Heart left ventricle (tissue), 13 donors: ENCODE data around the gene NANS.

Experiments used
- POLR2A ChIP-seq, 2 donors: fragments of 450-650 bp; IDR thresholded peaks; one replicate each; pipeline ENCODE4 v1.6.1; 2017; ENCODE audit warnings: antibody characterized with exemption in 2 of 2, mild to moderate bottlenecking in 2 of 2, moderate library complexity in 2 of 2
- TF ChIP-seq, protein P1 (sequence below), 12 donors: fragments of 200-600 bp; sonication (generic) in 4 of 12; IDR thresholded peaks; one replicate each; pipeline versions ENCODE4 v1.5.0 to v1.8.0; 2018 to 2022; ENCODE audit warnings: antibody characterized with exemption in 12 of 12, mild to moderate bottlenecking in 5 of 12
- donor health status: ischemic (EF 13 %, LVEDD 7.1; RV severe dilation, severe dysfunction).
- donor health status: DM: no; HTN: yes; CAD: no.
- donor health status: DM: no; HTN: no; CAD: no.
- donor health status: ischemic (EF 25% LVEDD 6.9; RV normal size, moderate dysfunction).
- donor health status: ischemic (EF 25% LVEDD 5.7; RV mildly dilated, moderate dysfunction).
- donor health status: ischemic (EF 35%, LVEDD 5.7; RV mildly dilated, moderate dysfunction).
- donor health status: nonischemic (EF 11% LVEDD 7.7; RV severe dilation, severe dysfunction).
- donor health status: DM: yes; HTN: yes; CAD: no.
- donor health status: PGD.
- donor health status: ischemic (EF 29% LVEDD 5.4; RV normal size, mild dysfunction).
- donor health status: nonischemic (EF 23%, LVEDD 6.1; RV moderate dilation, normal function).

DNA sequence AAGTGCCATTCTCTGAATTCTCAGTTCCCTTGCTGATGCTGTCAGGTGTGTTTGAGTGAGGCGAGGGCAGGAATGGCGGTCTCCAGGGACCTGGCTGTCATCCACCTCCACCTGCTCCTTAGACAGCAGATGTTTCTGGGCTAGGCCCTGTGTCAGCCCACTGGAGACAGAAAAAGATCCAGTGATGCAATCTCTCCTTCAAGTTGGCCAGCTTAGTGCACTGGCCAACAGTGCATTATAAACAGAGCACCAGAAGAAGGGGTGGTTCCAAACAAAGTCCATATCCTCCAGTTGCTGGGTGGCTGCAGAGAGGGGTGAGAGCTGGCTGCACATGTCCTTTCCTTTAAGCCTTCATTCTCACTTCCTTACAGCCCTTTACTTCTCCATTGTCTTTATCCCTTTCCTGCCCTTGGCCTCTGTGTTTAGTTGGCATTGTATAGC, 26.5 kb downstream of the NANS start:
- TF ChIP-seq, protein P1, sequence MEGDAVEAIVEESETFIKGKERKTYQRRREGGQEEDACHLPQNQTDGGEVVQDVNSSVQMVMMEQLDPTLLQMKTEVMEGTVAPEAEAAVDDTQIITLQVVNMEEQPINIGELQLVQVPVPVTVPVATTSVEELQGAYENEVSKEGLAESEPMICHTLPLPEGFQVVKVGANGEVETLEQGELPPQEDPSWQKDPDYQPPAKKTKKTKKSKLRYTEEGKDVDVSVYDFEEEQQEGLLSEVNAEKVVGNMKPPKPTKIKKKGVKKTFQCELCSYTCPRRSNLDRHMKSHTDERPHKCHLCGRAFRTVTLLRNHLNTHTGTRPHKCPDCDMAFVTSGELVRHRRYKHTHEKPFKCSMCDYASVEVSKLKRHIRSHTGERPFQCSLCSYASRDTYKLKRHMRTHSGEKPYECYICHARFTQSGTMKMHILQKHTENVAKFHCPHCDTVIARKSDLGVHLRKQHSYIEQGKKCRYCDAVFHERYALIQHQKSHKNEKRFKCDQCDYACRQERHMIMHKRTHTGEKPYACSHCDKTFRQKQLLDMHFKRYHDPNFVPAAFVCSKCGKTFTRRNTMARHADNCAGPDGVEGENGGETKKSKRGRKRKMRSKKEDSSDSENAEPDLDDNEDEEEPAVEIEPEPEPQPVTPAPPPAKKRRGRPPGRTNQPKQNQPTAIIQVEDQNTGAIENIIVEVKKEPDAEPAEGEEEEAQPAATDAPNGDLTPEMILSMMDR (IDR thresholded peaks at IDR 0.05): no peak
- TF ChIP-seq POLR2A (IDR thresholded peaks at IDR 0.05): no peak
